Measurements from ENCODE around the gene COL9A2. TPM values are rescaled to one million over a fixed set of nuclear protein-coding genes. Genes with fewer than 3 reads are reported as not detected.
"Not testable (repeated sequence)": the region's sequence is repeated elsewhere in the genome, so short reads cannot be mapped to it uniquely, and the experiment has no call there.

COL9A2 gene
- polyA plus RNA-seq, 2 of the 4 experiments (the other 2 are of a cell fraction), result 0.12 to 0.16 TPM

- Histone ChIP-seq H3K4me1 (no peaks in the 10 kb centered on the region), H3K9me3 (no peaks in the 10 kb centered on the region), H3K4me3 (no peak overlapping the region), H3K27ac (no peak overlapping the region), H3K4me2 (no peak overlapping the region)
- POLR2A ChIA-PET, result no interaction called here
- CTCF ChIA-PET, result no interaction called here
- 46% methylated on average over 2 of the region's 2 CpGs for WGBS (ENCODE audit: missing lambda C conversion rate)
- no peak for DNase-seq (ENCODE audit: low read depth in 1 of 2, low spot score in 1 of 2)
- no peak for TF ChIP-seq CTCF (IDR thresholded peaks at IDR 0.05)
- no peak for TF ChIP-seq PBX3 (IDR thresholded peaks at IDR 0.05)
- no peak for TF ChIP-seq CEBPB (IDR thresholded peaks at IDR 0.05)
- TF ChIP-seq TP53 (CRISPR knock-in tag; IDR thresholded peaks at IDR 0.05), result no peak
- no peak for TF ChIP-seq HOXB5 (CRISPR knock-in tag; IDR thresholded peaks at IDR 0.05)
- TF ChIP-seq HDAC2 (IDR thresholded peaks at IDR 0.05), result no peak
- FAIRE-seq, result no peak
- no peak for ATAC-seq
Measured at GRCh38 chr1:40350391-40350790, 33.3 kb upstream of the COL9A2 start.

- peak in 1 of 2 experiments; percentile 11 for DNase-seq (ENCODE audit: low read depth in 1 of 2, low spot score in 1 of 2)
- TF ChIP-seq CEBPB (IDR thresholded peaks at IDR 0.05) (no peak), CBX2 (IDR thresholded peaks at IDR 0.05; ENCODE audit: borderline replicate concordance, low read depth) (no peak), GATA3 (IDR thresholded peaks at IDR 0.05; ENCODE audit: borderline replicate concordance) (no peak), CTCF (IDR thresholded peaks at IDR 0.05) (no peak), POLR2AphosphoS2 (conservative IDR thresholded peaks at IDR 0.05; ENCODE audit: low read length) (no peak), JUNB (IDR thresholded peaks at IDR 0.05) (no peak), JUN (IDR thresholded peaks at IDR 0.05) (no peak), MAZ (IDR thresholded peaks at IDR 0.05; ENCODE audit: borderline replicate concordance, low read depth, low read length) (no peak), HDAC2 (IDR thresholded peaks at IDR 0.05) (no peak), PBX3 (IDR thresholded peaks at IDR 0.05) (no peak), HOXB5 (CRISPR knock-in tag; IDR thresholded peaks at IDR 0.05) (no peak), SMC3 (IDR thresholded peaks at IDR 0.05) (no peak)
- peak; percentile 55 to 59; a peak in 5 of 6 replicates for ATAC-seq
- FAIRE-seq, result no peak
- WGBS (ENCODE audit: missing lambda C conversion rate), result 13% methylated on average over 6 of the region's 6 CpGs
- POLR2A ChIA-PET, result no interaction called here
- Histone ChIP-seq H3K4me2 (peak overlapping the region; percentile 42; the same call in 2 of the 3 replicates), H3K4me3 (no peak overlapping the region), H3K4me1 (no peaks in the 10 kb centered on the region), H3K9me3 (no peaks in the 10 kb centered on the region), H3K27ac (no peak overlapping the region)
- CTCF ChIA-PET, result no interaction called here
Measured at GRCh38 chr1:40344597-40344996, 27.5 kb upstream of the COL9A2 start.

- FAIRE-seq; H3K4me1 ChIP-seq; H3K4me2 ChIP-seq; POLR2A ChIA-PET; H3K27ac ChIP-seq; H3K4me3 ChIP-seq; H3K9me3 ChIP-seq; DNase-seq (ENCODE audit: low read depth in 1 of 2, low spot score in 1 of 2); ATAC-seq: not testable (repeated sequence)
- CTCF ChIA-PET, result interaction anchor here (0.6 to 2.4 kb wide), 3 partner anchors 13 to 199 kb away, joined by 3 to 13 read pairs (median 9); no protein-coding TSS in a partner anchor
- WGBS (ENCODE audit: missing lambda C conversion rate), result 79% methylated on average over 3 of the region's 3 CpGs
Measured at GRCh38 chr1:40342381-40342717, 25.3 kb upstream of the COL9A2 start.

All from A549 (cell line).